A549 (cell line): ENCODE measurements around the gene VPS18. TPM values are rescaled to one million over a fixed set of nuclear protein-coding genes. Genes with fewer than 3 reads are reported as not detected.

Source experiments
- ATAC-seq, 2 experiments: fragments of 200-7000 bp in 1 of 2; fragments of >200 bp in 1 of 2; cut with Nextera tagmentation in 1 of 2; cut with Tn5 transposase in 1 of 2; 3 replicates each; pipeline versions ENCODE4 v1.8.0 to v1.9.1; 2018 to 2020; ENCODE audit warnings: mild to moderate bottlenecking in 1 of 2, moderate library complexity in 1 of 2
- CTCF ChIA-PET: fragments of 300-600 bp; sonication (Branson Sonifier 250); formaldehyde crosslinking; extraction: SDS; loops from one replicate; lab custom pipeline; 2021; ENCODE audit warnings: antibody characterized with exemption, inconsistent platforms; lab: Yijun Ruan, JAX
- POLR2A ChIA-PET: fragments of 350-600 bp; formaldehyde crosslinking; extraction: SDS; loops from one replicate; lab custom pipeline; 2021; ENCODE audit warnings: antibody characterized with exemption, inconsistent platforms; lab: Yijun Ruan, JAX
- DNase-seq, 2 experiments: peaks; one replicate each; pipeline versions ENCODE4 v3.0.0 to v3.0.0-alpha.2; 2011 to 2016; ENCODE audit warnings: low read depth in 1 of 2, low spot score in 1 of 2
- FAIRE-seq: peaks from 2 replicates; lab custom pipeline; 2011; peaks lifted over from hg19 to GRCh38; lab: Jason Lieb, UNC
- H3K27ac ChIP-seq, 2 experiments: fragments of >200 bp; sonication (Bioruptor Twin); formaldehyde crosslinking; 3 replicates each; pipeline ENCODE4 v1.5.1; 2016 to 2017
- H3K4me1 ChIP-seq: fragments of >200 bp; sonication (Bioruptor Twin); formaldehyde crosslinking; 3 replicates; pipeline ENCODE4 v1.6.1; 2016
- H3K4me2 ChIP-seq: fragments of >200 bp; sonication (Bioruptor Twin); formaldehyde crosslinking; 3 replicates; pipeline ENCODE4 v1.6.1; 2016
- H3K4me3 ChIP-seq: fragments of >200 bp; sonication (Bioruptor Twin); formaldehyde crosslinking; 3 replicates; pipeline ENCODE4 v1.5.1; 2016
- H3K9me3 ChIP-seq: fragments of >200 bp; sonication (Bioruptor Twin); formaldehyde crosslinking; 3 replicates; pipeline ENCODE4 v1.6.1; 2016
- ATOH8 ChIP-seq: fragments of 250-450 bp; sonication (Bioruptor Pico); IDR thresholded peaks from 2 replicates; pipeline ENCODE4 v1.5.0; 2020; ENCODE audit warnings: low read depth, mild to moderate bottlenecking, moderate library complexity
- CBX2 ChIP-seq: fragments of 200-600 bp; sonication (generic); IDR thresholded peaks from 2 replicates; pipeline ENCODE4 v1.6.1; 2016; ENCODE audit warnings: low read depth, mild to moderate bottlenecking, borderline replicate concordance
- CHD2 ChIP-seq: fragments of 150-350 bp; IDR thresholded peaks from 2 replicates; pipeline ENCODE4 v1.6.1; 2014; ENCODE audit warnings: low read length; ENCODE audit not compliant: partially characterized antibody
- E2F6 ChIP-seq: IDR thresholded peaks from 2 replicates; pipeline ENCODE4 v1.6.1; 2012; ENCODE audit warnings: low read depth, borderline replicate concordance
- EHMT2 ChIP-seq: fragments of 200-600 bp; sonication (generic); IDR thresholded peaks from 2 replicates; pipeline ENCODE4 v1.6.1; 2016; ENCODE audit warnings: antibody characterized with exemption, low read depth, mild to moderate bottlenecking, moderate library complexity
- EP300 ChIP-seq, 2 experiments: fragments of >200 bp; sonication (Bioruptor Twin); formaldehyde crosslinking; IDR thresholded peaks; 2 replicates in 1 of 2; 3 replicates in 1 of 2; pipeline ENCODE4 v1.6.1; 2016 to 2017
- FOSB ChIP-seq: fragments of 250-450 bp; sonication (Bioruptor Pico); IDR thresholded peaks from 2 replicates; pipeline ENCODE4 v1.5.0; 2020; ENCODE audit warnings: mild to moderate bottlenecking, moderate library complexity
- FOSL2 ChIP-seq, 2 experiments: fragments of 450-650 bp in 1 of 2; fragments of >200 bp in 1 of 2; sonication (Bioruptor Twin) in 1 of 2; formaldehyde crosslinking; IDR thresholded peaks; 2 replicates each; pipeline versions ENCODE4 v1.5.0 to v1.6.1; 2016 to 2020; ENCODE audit warnings: mild to moderate bottlenecking in 1 of 2, moderate library complexity in 1 of 2
- JUNB ChIP-seq: fragments of >200 bp; sonication (Bioruptor Twin); formaldehyde crosslinking; IDR thresholded peaks from 2 replicates; pipeline ENCODE4 v1.6.1; 2016
- KDM5A ChIP-seq: fragments of 200-600 bp; sonication (generic); IDR thresholded peaks from 2 replicates; pipeline ENCODE4 v1.6.1; 2016; ENCODE audit warnings: antibody characterized with exemption, mild to moderate bottlenecking
- MAFK ChIP-seq: fragments of 450-650 bp; IDR thresholded peaks from 2 replicates; pipeline ENCODE4 v1.6.1; 2014; ENCODE audit not compliant: partially characterized antibody
- MAX ChIP-seq: IDR thresholded peaks from 2 replicates; pipeline ENCODE4 v1.6.1; 2012
- MYC ChIP-seq: IDR thresholded peaks from 2 replicates; pipeline ENCODE4 v1.6.1; 2012; ENCODE audit warnings: mild to moderate bottlenecking, inconsistent platforms, low read length, improper control_type of control experiment, borderline replicate concordance
- NFE2L2 ChIP-seq: fragments of 150-350 bp; conservative IDR thresholded peaks from 2 replicates; pipeline ENCODE4 v1.6.1; 2014; ENCODE audit warnings: low read length
- NPAS2 ChIP-seq: fragments of 250-450 bp; sonication (Bioruptor Pico); IDR thresholded peaks from 2 replicates; pipeline ENCODE4 v1.8.0; 2022; ENCODE audit warnings: mild to moderate bottlenecking, moderate library complexity, borderline replicate concordance
- NR3C1 ChIP-seq: fragments of >200 bp; sonication (Bioruptor Twin); formaldehyde crosslinking; IDR thresholded peaks from 3 replicates; pipeline ENCODE4 v1.6.1; 2017
- PBX3 ChIP-seq: IDR thresholded peaks from 2 replicates; pipeline ENCODE4 v1.6.1; 2012
- POLR2A ChIP-seq: IDR thresholded peaks from 2 replicates; pipeline ENCODE4 v1.6.1; 2012; ENCODE audit warnings: mild to moderate bottlenecking, low read length
- POLR2AphosphoS2 ChIP-seq: conservative IDR thresholded peaks from 2 replicates; pipeline ENCODE4 v1.6.1; 2012; ENCODE audit warnings: low read length, improper control_type of control experiment, inconsistent platforms
- RCOR1 ChIP-seq: fragments of 150-350 bp; IDR thresholded peaks from 2 replicates; pipeline ENCODE4 v1.6.1; 2014; ENCODE audit warnings: antibody characterized with exemption, low read length, low read depth
- RFX5 ChIP-seq: fragments of 450-650 bp; IDR thresholded peaks from 2 replicates; pipeline ENCODE4 v1.7.1; 2014; ENCODE audit warnings: antibody characterized with exemption, mild to moderate bottlenecking, moderate library complexity
- ZFP36 ChIP-seq: fragments of 450-650 bp; IDR thresholded peaks from 2 replicates; pipeline ENCODE4 v1.6.1; 2014; ENCODE audit warnings: borderline replicate concordance; ENCODE audit not compliant: partially characterized antibody
- ZNF302 ChIP-seq: fragments of 250-450 bp; sonication (Bioruptor Pico); IDR thresholded peaks from 2 replicates; pipeline ENCODE4 v1.9.0; 2021; ENCODE audit warnings: inconsistent platforms, mild to moderate bottlenecking, moderate library complexity
- WGBS: methylation state at CpG from one replicate; pipeline ENCODE4 v1.1.6; 2017; ENCODE audit errors: missing lambda C conversion rate; 5-methylcytosine and 5-hydroxymethylcytosine counted together
- polyA plus RNA-seq, 4 experiments: library from polyadenylated mRNA; depleted of rRNA in 3 of 4; stranded (reverse); fragments of >200 nt; fragmentation: RNase III in 1 of 4; extraction: RNeasy Plus Mini Kit Qiagen cat#74134 plus additional on column Dnase treatment in 1 of 4; gene quantifications; 2 replicates in 3 of 4; 3 replicates in 1 of 4; pipeline ENCODE4 v1.2.3, GENCODE V29; 2011 to 2017
- TF ChIP-seq, protein P1 (sequence below): fragments of >200 bp; sonication (Bioruptor Twin); formaldehyde crosslinking; IDR thresholded peaks from 3 replicates; pipeline ENCODE4 v1.5.1; 2016

VPS18 gene
- polyA plus RNA-seq, 2 of the 4 experiments (the other 2 are of a cell fraction): 9.0 to 15.2 TPM

DNA sequence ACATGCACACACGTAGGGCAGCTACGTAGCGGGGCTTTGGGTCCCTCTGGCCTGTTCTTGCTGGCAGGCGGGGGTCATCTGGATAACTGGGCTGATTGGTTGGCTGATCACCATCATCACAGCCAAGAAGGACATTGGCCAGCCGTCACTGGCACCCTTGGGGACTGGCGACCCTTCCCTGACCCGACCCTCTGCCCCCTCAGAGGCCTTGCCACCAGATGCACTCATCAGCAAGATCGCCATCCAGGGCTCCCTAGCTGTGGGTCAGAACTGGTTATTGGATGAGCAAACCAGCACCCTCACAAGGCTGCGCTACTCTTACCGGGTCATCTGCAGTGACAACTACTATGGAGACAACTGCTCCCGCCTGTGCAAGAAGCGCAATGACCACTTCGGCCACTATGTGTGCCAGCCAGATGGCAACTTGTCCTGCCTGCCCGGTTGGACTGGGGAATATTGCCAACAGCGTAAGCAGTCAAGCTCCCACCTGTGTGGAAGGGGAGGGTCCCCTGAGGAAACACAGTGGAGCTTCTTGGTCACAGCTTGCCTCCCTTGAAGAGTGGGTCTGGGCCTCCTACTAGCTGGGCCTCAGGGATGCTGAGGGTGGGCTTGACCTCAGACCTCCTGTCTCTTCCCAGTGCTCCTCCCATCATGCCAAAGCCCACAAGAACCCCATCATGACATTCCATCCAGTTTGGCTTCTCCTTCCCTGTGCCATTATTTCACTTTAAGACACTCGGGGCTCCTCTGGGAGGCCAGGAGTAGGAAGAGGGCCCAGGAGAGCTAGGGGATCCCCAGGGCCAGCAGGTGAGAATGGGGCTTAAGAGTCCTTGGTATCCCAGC is 37.3 kb downstream of the VPS18 start:
- POLR2A ChIA-PET: interaction anchor here (1.9 to 2.9 kb wide), 2 partner anchors 10 to 21 kb away, joined by 10 to 16 read pairs; partner anchors contain the start of gene CHAC1
- Histone ChIP-seq H3K4me2 (peak overlapping the region; percentile 99), H3K27ac (no peak overlapping the region), H3K4me3 (no peak overlapping the region), H3K4me1 (peaks cover 24% of the 10 kb centered on the region; the same call in 1 of the 3 replicates), H3K9me3 (no peaks in the 10 kb centered on the region)
- CTCF ChIA-PET: interaction anchor here (0.9 to 6.8 kb wide), 15 partner anchors 9 to 257 kb away, joined by 3 to 70 read pairs (median 9); partner anchors contain the start of gene VPS18
- DNase-seq: no peak
- WGBS: 86% methylated on average over 13 of the region's 16 CpGs
- no peak for FAIRE-seq
- no peak for ATAC-seq
- no peak for TF ChIP-seq MYC
- no peak for TF ChIP-seq ATOH8
- no peak for TF ChIP-seq JUNB
- no peak for TF ChIP-seq NPAS2 (CRISPR knock-in tag)
- no peak for TF ChIP-seq FOSB

GRCh38 chr15:40932156-40932555 is 37.9 kb downstream of the VPS18 start:
- WGBS: 96% methylated on average over 7 of the region's 8 CpGs
- no peak for TF ChIP-seq EP300 (IDR thresholded peaks at IDR 0.05)
- TF ChIP-seq MAX: no peak
- no peak for TF ChIP-seq PBX3
- TF ChIP-seq POLR2AphosphoS2: no peak
- TF ChIP-seq, protein P1, sequence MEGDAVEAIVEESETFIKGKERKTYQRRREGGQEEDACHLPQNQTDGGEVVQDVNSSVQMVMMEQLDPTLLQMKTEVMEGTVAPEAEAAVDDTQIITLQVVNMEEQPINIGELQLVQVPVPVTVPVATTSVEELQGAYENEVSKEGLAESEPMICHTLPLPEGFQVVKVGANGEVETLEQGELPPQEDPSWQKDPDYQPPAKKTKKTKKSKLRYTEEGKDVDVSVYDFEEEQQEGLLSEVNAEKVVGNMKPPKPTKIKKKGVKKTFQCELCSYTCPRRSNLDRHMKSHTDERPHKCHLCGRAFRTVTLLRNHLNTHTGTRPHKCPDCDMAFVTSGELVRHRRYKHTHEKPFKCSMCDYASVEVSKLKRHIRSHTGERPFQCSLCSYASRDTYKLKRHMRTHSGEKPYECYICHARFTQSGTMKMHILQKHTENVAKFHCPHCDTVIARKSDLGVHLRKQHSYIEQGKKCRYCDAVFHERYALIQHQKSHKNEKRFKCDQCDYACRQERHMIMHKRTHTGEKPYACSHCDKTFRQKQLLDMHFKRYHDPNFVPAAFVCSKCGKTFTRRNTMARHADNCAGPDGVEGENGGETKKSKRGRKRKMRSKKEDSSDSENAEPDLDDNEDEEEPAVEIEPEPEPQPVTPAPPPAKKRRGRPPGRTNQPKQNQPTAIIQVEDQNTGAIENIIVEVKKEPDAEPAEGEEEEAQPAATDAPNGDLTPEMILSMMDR: no peak
- no peak for TF ChIP-seq ZNF302 (CRISPR knock-in tag)
- no peak for TF ChIP-seq RFX5
- TF ChIP-seq NFE2L2: no peak
- TF ChIP-seq MAFK: no peak
- no peak for TF ChIP-seq RCOR1
- TF ChIP-seq EHMT2: no peak
- no peak for TF ChIP-seq FOSL2 (IDR thresholded peaks at IDR 0.05)
- no peak for TF ChIP-seq FOSL2 (CRISPR knock-in tag; IDR thresholded peaks at IDR 0.05)
- no peak for TF ChIP-seq KDM5A
- no peak for TF ChIP-seq E2F6
- TF ChIP-seq NR3C1: no peak
- TF ChIP-seq CHD2: no peak
- no peak for TF ChIP-seq ZFP36
- no peak for TF ChIP-seq POLR2A
- TF ChIP-seq CBX2: no peak
- ChIA-PET POLR2A (no interaction called here), CTCF (interaction anchor here (1.0 to 6.8 kb wide), 9 partner anchors 8 to 253 kb away, joined by 3 to 70 read pairs (median 10); no protein-coding TSS in a partner anchor)
- Histone ChIP-seq H3K4me1 (peaks cover 24% of the 10 kb centered on the region; the same call in 1 of the 3 replicates), H3K4me2 (no peak overlapping the region), H3K9me3 (no peaks in the 10 kb centered on the region), H3K4me3 (no peak overlapping the region), H3K27ac (no peak overlapping the region)
- DNase-seq (no peak), ATAC-seq (no peak), FAIRE-seq (no peak)
